Measurements from ENCODE around the gene WBP11. TPM values are rescaled to one million over a fixed set of nuclear protein-coding genes. Genes with fewer than 3 reads are reported as not detected.
A peak's percentile ranks its signal among the peaks of the same experiment; 100 is the strongest.

Gene WBP11
- total and polyA plus RNA-seq, 2 of the 13 experiments (the other 11 are each of a cell fraction or from before 2014, with no cell fraction given), result 7.6 to 31.0 TPM

DNA sequence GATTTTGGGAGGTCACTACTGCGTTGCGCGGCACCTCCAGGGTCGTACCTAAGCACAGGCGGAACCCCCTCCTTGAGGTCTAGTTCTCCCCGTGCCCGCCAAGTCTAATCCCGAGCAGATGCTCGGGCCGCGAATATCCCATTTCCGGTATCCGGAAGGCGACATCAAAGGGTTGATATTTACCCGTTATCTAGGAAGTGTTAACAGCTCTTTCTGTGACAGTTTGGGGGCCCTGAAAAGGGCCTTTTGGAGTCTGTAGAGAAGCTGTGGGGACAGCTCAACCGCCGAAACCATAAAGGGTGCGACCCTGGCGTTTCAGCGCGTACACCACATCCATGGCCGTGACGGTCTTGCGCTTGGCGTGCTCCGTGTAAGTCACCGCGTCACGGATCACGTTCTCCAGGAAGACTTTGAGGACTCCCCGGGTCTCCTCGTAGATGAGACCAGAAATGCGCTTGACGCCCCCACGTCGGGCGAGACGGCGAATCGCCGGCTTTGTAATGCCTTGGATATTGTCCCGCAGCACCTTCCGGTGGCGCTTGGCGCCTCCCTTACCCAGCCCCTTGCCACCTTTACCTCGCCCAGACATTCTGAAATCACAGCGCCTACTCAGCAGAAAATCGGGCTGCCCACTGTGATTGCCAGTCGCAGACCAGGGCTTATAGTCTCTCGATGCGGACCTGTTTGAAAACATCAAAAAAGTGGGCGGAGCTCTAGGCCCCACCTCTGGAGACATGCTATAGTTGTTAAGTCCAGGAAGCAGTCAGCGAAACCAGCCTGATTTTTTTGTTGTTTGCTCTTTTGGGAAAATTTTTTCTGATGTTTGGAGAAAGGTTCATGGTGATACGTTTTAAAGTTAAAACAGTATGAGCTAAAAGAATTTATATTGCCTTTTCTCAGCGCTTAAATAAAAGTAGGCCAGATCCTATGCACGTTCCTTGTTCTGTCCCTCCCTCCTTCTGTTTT lies 32.5 kb downstream of the WBP11 start (continued):
- peak; percentile 92 for TF ChIP-seq ZNF816 (CRISPR knock-in tag; IDR thresholded peaks at IDR 0.05; ENCODE audit: borderline replicate concordance)
- TF ChIP-seq TRAFD1 (CRISPR knock-in tag; IDR thresholded peaks at IDR 0.05; ENCODE audit: borderline replicate concordance), result no peak
- TF ChIP-seq, protein P1, sequence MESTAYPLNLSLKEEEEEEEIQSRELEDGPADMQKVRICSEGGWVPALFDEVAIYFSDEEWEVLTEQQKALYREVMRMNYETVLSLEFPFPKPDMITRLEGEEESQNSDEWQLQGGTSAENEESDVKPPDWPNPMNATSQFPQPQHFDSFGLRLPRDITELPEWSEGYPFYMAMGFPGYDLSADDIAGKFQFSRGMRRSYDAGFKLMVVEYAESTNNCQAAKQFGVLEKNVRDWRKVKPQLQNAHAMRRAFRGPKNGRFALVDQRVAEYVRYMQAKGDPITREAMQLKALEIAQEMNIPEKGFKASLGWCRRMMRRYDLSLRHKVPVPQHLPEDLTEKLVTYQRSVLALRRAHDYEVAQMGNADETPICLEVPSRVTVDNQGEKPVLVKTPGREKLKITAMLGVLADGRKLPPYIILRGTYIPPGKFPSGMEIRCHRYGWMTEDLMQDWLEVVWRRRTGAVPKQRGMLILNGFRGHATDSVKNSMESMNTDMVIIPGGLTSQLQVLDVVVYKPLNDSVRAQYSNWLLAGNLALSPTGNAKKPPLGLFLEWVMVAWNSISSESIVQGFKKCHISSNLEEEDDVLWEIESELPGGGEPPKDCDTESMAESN (CRISPR knock-in tag; conservative IDR thresholded peaks at IDR 0.05), result peak; percentile 54; the same call in 1 of the 2 replicates
- peak; percentile 47; the same call in 1 of the 2 replicates for TF ChIP-seq ZFYVE20 (CRISPR knock-in tag; IDR thresholded peaks at IDR 0.05; ENCODE audit: borderline replicate concordance, low read depth)
- peak; percentile 51; the same call in 1 of the 2 replicates for TF ChIP-seq MYNN (CRISPR knock-in tag; IDR thresholded peaks at IDR 0.05; ENCODE audit: low read depth)
- TF ChIP-seq ARID5B (CRISPR knock-in tag; IDR thresholded peaks at IDR 0.05), result peak; percentile 70
- TF ChIP-seq ZNF773 (CRISPR knock-in tag; IDR thresholded peaks at IDR 0.05; ENCODE audit: borderline replicate concordance), result no peak
- TF ChIP-seq U2AF1 (optimal IDR thresholded peaks at IDR 0.05; ENCODE audit: low read depth, low read length), result peak; percentile 54
- TF ChIP-seq NFE2 (CRISPR knock-in tag; IDR thresholded peaks at IDR 0.05), result 0 out of 2 replicates have a peak, but pooled peaks have one; percentile 21
- no peak; the same call in 1 of the 2 replicates for TF ChIP-seq MYC (CRISPR knock-in tag; IDR thresholded peaks at IDR 0.05; ENCODE audit: borderline replicate concordance)
- peak; percentile 67 for TF ChIP-seq FOXO1 (CRISPR knock-in tag; IDR thresholded peaks at IDR 0.05)
- peak; percentile 74; the same call in 1 of the 2 replicates for TF ChIP-seq ZNF670 (CRISPR knock-in tag; IDR thresholded peaks at IDR 0.05; ENCODE audit: borderline replicate concordance)
- TF ChIP-seq, protein P2, sequence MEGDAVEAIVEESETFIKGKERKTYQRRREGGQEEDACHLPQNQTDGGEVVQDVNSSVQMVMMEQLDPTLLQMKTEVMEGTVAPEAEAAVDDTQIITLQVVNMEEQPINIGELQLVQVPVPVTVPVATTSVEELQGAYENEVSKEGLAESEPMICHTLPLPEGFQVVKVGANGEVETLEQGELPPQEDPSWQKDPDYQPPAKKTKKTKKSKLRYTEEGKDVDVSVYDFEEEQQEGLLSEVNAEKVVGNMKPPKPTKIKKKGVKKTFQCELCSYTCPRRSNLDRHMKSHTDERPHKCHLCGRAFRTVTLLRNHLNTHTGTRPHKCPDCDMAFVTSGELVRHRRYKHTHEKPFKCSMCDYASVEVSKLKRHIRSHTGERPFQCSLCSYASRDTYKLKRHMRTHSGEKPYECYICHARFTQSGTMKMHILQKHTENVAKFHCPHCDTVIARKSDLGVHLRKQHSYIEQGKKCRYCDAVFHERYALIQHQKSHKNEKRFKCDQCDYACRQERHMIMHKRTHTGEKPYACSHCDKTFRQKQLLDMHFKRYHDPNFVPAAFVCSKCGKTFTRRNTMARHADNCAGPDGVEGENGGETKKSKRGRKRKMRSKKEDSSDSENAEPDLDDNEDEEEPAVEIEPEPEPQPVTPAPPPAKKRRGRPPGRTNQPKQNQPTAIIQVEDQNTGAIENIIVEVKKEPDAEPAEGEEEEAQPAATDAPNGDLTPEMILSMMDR (CRISPR knock-in tag; IDR thresholded peaks at IDR 0.05), result no peak
- TF ChIP-seq, protein P3, sequence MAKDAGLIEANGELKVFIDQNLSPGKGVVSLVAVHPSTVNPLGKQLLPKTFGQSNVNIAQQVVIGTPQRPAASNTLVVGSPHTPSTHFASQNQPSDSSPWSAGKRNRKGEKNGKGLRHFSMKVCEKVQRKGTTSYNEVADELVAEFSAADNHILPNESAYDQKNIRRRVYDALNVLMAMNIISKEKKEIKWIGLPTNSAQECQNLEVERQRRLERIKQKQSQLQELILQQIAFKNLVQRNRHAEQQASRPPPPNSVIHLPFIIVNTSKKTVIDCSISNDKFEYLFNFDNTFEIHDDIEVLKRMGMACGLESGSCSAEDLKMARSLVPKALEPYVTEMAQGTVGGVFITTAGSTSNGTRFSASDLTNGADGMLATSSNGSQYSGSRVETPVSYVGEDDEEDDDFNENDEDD (CRISPR knock-in tag; IDR thresholded peaks at IDR 0.05; ENCODE audit: borderline replicate concordance), result 0 out of 2 replicates have a peak, but pooled peaks have one; percentile 34
- TF ChIP-seq ATRX (CRISPR knock-in tag; IDR thresholded peaks at IDR 0.05; ENCODE audit: borderline replicate concordance), result no peak
